Measurements from ENCODE around the gene NUSAP1.

The NUSAP1 gene

DNA sequence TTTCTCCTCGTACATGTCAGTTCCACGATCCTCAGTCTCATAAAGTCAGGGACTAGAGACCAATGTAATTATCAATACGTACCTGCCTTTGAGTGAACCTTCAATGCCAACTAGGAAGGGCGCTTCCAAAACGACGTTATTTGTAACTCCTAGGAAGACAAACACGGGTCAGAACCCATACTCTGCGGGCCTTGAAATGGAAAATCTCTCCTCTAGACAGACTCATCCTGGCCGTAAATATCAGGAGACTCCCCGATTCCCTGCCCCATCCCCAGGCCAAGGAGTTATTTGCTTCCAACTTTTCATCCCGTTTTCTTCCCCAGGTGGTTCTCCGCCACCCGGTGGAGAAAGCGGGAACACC is 868 bp upstream of the NUSAP1 start:
- TF ChIP-seq, protein P1, sequence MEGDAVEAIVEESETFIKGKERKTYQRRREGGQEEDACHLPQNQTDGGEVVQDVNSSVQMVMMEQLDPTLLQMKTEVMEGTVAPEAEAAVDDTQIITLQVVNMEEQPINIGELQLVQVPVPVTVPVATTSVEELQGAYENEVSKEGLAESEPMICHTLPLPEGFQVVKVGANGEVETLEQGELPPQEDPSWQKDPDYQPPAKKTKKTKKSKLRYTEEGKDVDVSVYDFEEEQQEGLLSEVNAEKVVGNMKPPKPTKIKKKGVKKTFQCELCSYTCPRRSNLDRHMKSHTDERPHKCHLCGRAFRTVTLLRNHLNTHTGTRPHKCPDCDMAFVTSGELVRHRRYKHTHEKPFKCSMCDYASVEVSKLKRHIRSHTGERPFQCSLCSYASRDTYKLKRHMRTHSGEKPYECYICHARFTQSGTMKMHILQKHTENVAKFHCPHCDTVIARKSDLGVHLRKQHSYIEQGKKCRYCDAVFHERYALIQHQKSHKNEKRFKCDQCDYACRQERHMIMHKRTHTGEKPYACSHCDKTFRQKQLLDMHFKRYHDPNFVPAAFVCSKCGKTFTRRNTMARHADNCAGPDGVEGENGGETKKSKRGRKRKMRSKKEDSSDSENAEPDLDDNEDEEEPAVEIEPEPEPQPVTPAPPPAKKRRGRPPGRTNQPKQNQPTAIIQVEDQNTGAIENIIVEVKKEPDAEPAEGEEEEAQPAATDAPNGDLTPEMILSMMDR (IDR thresholded peaks at IDR 0.05; ENCODE audit: control extremely low read depth, extremely low read depth, low read depth, missing control alignments) = peak; percentile 61
- ChIA-PET POLR2A (interaction anchor here (1.0 kb wide), 1 partner anchor 9 kb away, joined by 9 read pairs; no protein-coding TSS in a partner anchor), CTCF (interaction anchor here (1.0 to 1.7 kb wide), 8 partner anchors 9 to 429 kb away, joined by 3 to 6 read pairs (median 3); no protein-coding TSS in a partner anchor)
- no peak for DNase-seq (ENCODE audit: extremely low spot score)

DNA sequence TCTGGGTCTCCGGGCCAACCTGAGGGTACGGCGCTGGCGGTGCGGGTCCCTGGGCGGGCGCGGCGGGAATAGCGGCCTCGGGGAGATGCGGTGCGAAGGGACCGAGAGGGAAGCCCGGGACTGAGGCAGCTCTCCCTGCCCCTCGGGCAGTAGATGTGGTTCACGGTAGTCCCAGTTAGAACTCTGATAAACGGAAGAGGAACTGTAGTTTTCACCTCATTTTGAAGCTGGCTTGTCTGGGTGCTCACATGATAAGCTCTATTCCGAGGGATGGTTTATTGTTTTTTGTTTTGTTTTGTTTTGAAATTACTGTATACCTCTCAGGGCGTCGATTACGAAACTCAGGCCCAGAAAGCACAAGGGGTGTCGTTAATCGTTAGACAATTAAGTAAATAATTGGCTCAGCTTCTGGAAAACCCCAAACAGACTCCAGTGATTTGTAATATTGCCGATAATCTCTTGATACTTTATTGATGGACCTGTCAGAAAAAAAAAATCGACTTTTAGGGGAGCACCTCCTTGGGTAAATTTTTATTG is 413 bp downstream of the NUSAP1 start:
- peak; percentile 63 for DNase-seq (ENCODE audit: extremely low spot score)
- ChIA-PET CTCF (interaction anchor here (0.7 to 2.0 kb wide), 15 partner anchors 9 to 474 kb away, joined by 3 to 8 read pairs (median 3); partner anchors contain the start of gene VPS18), POLR2A (interaction anchor here (1.0 kb wide), 1 partner anchor 10 kb away, joined by 9 read pairs; no protein-coding TSS in a partner anchor)
- TF ChIP-seq, protein P1 (IDR thresholded peaks at IDR 0.05; ENCODE audit: control extremely low read depth, extremely low read depth, low read depth, missing control alignments) = no peak

DNA sequence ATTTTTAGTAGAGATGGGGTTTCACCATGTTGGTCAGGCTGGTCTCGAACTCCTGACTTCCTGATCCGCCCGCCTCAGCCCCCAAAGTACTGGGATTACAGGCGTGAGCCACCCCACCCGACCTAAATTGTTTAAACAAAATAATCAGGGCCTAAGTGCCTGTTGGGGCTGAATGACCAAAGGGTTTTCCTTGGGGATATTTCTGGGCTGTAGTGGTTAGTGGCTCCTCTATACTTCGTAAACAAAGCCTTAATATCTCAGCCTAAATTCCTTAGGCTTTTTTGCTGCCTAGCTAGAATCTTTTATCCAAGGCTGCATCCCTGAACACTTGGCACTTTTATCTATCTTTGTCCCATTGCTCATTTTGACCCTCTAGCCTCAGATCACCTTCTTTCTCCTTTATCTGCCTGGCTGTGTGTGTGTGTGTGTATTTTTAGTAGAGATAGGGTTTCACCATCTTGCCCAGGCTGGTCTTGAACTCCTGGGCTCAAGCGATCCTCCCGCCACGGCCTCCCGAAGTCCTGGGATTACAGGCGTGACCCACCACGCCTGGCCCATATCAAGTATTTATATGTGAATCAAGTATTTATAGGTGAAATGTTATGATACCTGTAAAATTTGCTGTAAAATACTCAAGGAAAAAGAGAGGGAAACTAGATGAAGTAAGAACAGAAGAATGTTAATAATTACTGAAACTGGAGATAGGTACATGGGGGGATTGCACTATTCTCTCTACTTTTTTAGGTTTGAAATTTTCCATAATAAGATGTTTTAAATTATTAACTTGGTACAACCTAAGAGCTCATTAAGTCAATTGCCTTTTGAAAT is 1.8 kb downstream of the NUSAP1 start:
- no peak for DNase-seq (ENCODE audit: extremely low spot score)
- CTCF ChIA-PET = no interaction called here
- TF ChIP-seq, protein P1 (IDR thresholded peaks at IDR 0.05; ENCODE audit: control extremely low read depth, extremely low read depth, low read depth, missing control alignments) = no peak
- POLR2A ChIA-PET = no interaction called here

DNA sequence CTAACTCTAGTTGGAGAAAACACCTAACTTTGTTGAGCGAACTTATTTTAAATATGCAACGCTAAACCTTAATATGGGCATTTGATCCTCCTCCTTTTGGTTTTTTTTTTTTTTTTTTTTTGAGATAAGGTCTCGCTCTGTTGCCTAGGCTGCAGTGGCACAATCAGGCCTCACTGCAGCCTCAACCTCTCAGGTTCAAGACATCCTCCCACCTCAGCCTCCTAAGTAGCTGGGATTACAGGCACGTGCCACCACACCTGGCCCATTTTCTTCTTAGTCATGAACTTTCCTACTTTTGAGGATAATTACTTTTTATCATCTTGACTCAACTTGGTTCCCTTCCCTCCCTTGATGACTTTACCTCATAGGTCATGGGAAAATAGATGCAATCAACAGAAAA is 3.9 kb downstream of the NUSAP1 start:
- ChIA-PET POLR2A (interaction anchor here (0.7 kb wide), 2 partner anchors 63 to 76 kb away, joined by 3 to 5 read pairs; no protein-coding TSS in a partner anchor), CTCF (interaction anchor here (0.9 to 1.1 kb wide), 3 partner anchors 9 to 129 kb away, joined by 3 to 4 read pairs (median 3); no protein-coding TSS in a partner anchor)
- TF ChIP-seq, protein P1 (IDR thresholded peaks at IDR 0.05; ENCODE audit: control extremely low read depth, extremely low read depth, low read depth, missing control alignments) = no peak
- DNase-seq (ENCODE audit: extremely low spot score) = no peak

DNA sequence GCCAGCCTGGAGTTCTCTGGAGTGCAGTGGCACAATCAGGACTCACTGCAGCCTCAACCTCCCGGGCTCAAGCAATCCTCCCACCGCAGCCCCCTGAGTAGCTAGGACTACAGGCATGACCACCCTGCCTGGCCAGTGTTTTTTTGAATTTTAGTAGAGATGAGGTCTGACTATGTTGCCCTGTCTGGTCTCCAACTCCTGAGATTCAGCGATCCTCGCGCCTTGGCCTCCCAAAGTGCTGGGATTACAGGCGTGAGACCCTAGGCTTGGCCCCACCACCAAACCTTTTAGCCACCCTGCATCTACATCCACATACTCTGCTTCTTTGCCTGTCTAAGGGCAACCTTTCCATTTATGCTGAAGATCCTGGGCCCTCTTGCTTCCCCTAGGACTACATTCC is 4.4 kb downstream of the NUSAP1 start:
- CTCF ChIA-PET = interaction anchor here (0.9 kb wide), 1 partner anchor 129 kb away, joined by 3 read pairs; no protein-coding TSS in a partner anchor
- DNase-seq (ENCODE audit: extremely low spot score) = no peak
- POLR2A ChIA-PET = no interaction called here
- TF ChIP-seq, protein P1 (IDR thresholded peaks at IDR 0.05; ENCODE audit: control extremely low read depth, extremely low read depth, low read depth, missing control alignments) = no peak

DNA sequence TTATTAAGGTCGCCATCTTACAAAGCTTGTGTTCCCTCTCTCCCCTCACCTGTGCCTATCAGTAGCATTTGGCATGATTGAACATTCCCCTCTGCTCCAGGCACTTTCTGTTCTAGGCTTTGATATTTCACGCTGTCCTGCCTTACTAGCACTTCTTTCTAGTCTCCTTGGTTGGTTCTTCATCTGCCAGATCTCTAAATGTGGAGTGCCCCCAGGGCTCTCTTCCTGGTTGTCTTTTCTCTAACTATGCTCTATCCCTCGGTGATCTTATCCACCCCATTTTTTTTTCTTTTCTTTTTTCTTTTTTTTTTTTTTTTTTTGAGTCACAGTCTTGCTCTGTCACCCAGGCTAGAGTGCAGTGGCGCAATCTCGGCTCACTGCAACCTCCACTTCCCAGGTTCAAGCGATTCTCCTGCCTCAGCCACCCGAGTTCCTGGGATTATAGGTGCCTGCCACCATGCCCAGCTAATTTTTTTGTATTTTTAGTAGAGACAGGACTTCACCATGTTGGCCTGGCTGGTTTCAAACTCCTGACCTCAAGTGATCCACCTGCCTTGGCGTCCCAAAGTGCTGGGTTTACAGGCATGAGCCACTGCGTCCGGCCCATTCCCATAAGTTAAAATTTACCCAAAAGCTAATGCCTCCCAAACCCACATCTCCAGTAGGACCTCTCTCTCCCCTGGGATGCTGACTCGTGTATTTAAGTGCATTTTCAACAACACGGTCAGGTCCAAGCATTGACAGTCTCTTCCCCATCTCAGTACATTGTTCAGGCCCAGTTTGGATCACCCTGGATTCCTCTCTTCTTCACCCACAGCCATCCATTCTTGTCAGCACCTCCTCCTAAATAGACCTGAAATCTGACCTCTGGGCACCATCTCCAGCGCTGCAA is 5.2 kb downstream of the NUSAP1 start:
- no peak for DNase-seq (ENCODE audit: extremely low spot score)
- TF ChIP-seq, protein P1 (IDR thresholded peaks at IDR 0.05; ENCODE audit: control extremely low read depth, extremely low read depth, low read depth, missing control alignments) = no peak
- CTCF ChIA-PET = interaction anchor here (0.9 kb wide), 1 partner anchor 128 kb away, joined by 3 read pairs; no protein-coding TSS in a partner anchor
- POLR2A ChIA-PET = no interaction called here
